ENCODE data around the gene SMTNL2.
"Not testable (repeated sequence)": the region's sequence is repeated elsewhere in the genome, so short reads cannot be mapped to it uniquely, and the experiment has no call there.

The SMTNL2 gene

DNA sequence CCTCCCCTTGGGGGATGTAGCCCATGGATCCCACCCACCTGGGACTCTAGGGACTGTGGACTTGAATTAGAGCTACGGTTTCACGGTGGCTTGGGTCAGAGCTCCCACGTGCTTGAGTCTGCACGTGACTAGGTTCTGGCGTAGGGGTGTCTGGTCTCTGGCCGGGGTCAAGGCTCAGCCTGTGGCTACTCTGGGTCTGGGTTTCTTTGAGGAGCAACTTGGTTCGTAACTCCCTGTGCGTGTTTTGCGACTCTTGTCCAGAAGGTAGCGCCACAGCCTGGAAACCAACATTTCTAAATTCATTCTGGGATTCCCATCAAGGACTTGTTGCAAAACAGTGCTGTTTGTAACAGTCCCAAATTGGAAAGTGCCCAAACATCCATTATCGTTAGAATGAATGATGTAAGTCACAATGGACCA lies 23.5 kb upstream of the SMTNL2 start:
- no peak for DNase-seq

DNA sequence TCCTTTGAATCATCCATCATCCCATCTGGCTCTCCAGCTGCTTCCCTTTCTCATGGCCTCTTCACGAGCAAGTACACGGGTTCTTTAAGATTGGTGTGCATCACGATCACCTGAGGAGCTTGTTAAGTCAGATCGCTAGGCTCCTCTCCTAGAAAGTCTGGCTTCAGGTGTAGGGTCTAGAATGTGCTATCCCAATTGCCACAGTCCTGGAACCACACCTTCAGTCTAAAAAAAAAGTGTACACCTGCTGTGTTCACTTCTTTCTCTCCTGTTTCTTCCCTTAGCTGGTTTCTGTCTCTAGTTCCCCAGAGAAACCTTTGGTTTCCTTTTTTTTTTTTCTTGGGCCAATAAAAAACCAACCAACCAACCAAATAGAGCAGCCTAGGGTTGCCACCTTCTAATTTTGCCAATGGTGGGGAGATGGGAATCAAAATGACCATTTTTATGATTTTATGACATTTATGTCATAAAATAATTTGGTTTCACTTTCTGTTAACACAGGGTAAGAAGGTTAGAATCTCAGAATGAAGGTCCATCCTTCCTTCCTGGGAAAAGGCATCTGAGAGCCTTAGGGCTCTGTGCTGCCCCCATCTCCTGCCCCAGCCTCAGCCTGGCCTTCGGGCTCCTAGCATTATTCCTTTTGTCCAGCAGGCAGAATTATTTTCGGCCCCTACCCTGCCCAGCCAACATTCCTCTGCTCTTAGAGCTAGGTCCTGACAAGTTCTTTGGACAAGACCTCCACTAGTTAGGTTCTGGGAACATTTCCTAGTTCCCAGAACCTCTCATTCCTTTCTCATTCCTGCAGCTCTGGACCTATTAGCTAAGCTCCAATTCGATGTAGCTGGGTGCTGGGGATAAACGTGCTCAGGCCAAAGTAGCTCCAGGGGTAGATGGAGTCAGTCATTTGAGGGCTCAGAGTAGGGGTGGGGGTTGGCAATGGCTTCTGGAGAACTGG lies 22.0 kb upstream of the SMTNL2 start:
- no peak for DNase-seq

DNA sequence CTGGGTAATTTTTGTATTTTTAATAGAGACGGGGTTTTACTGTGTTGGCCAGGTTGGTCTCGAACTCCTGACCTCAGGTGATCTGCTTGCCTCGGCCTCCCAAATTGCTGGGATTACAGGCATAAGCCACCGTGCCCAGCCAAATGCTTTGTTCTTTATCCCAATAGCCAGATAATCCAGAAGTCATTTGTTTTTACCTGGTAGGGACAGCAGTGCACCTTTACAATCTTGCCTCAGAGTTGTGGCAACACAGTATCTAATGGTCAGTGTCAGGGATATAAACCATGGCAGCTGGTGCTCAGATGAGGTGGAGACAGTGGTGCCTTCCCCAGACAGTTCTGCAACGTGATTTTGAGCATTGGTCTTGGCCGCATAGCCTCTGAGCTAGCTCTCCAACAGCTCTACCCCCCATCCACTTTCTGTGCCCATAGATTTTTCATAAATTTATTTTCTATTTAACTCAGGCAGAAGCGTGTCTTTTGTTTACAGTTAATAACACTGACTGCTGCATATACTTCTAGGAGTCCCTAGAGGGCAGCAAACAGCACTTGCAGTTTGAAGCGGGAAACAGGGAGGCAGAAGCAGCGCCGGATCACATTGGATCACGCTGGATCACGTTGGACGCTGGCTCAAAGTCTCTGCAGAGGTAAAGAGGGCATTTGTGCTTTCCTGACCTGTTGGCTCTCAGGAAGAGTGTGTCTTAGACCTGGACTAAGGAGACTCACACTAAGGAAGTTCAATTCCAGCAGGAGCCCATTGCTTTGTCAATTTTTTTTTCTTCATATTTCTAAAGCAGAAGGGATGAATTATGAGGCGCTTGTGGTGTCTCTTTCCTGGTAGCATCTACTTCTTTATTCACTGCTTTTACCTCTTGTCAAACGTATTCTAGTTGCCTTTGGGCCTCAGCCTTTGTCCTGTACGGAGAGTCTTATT lies 18.9 kb upstream of the SMTNL2 start:
- DNase-seq: peak; percentile 71 to 85

DNA sequence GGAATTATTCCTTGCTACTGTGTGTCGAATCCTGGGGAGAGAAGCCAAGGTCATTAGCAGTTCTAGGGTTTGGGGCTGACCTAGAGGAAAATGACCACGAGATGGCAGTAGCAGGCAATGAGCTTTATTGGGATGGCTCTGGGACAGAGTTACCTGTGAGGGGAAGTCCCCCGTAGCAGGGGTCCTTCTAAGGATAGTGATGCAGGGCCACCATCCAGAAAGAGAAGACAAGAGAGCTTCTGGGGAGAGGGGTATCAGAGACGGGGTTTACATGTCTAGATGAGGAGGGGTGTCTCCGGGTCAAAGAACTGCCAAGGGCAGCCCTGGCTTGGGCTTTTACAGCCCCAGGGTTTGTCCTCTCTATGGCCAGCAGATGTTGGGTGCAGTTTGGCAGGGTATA lies 17.5 kb upstream of the SMTNL2 start:
- peak; percentile 51 to 84 for DNase-seq

GRCh38 chr17:4569591-4569990 lies 14.7 kb upstream of the SMTNL2 start:
- no peak for DNase-seq

- no peak for DNase-seq
These were observed 12.2 kb upstream of the SMTNL2 start for GRCh38 chr17:4572131-4572530.

DNA sequence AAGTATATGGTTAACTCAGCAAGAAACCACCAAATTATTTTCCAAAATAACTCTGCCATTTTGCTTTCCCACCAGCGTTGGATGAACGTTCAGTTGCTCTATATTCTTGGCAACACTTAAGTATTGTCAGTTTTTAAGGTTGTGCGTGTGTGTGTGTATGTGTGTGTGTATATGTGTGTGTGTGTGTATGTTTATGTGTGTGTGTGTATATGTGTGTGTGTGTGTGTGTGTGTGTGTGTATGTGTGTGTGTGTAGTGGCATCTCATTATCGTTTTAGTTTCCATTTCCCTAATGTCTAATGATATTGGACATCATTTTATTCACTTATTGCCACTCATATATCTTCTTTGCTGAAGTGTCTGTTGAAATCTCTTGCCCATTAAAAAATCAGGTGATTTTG lies 11.2 kb upstream of the SMTNL2 start:
- no peak for DNase-seq

- no peak for DNase-seq
These were observed 10.7 kb upstream of the SMTNL2 start for GRCh38 chr17:4573669-4574068.

DNA sequence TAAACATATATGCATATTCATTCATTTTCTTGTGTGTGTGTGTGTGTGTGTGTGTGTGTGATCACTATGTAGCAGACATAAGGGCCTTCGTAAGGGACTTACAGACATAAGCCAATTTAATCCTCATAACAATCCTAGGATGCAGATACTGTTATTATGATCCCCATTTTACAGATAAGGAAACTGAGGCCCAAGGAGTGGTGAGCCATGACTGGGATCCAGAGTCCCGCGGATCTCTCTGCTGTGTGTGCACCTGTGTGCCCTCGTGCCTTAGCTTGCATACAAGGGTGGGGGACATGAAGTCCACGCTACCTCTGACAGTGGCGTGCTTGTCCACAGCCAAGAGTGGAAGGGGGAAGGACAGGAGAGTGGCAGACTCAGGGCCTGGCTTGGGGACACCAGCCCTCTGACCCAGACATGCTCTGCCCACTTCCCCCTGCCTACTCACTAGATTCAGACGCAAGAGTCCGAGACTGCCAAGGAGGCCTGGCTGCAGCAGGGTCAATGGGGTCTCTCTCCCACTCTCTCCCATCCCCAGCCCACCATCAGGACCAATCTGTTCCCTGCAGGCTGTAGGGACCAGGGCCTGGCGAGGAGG lies 9.8 kb upstream of the SMTNL2 start:
- DNase-seq: no peak

- DNase-seq: no peak
These were observed 8.2 kb upstream of the SMTNL2 start for GRCh38 chr17:4576161-4576558.

DNA sequence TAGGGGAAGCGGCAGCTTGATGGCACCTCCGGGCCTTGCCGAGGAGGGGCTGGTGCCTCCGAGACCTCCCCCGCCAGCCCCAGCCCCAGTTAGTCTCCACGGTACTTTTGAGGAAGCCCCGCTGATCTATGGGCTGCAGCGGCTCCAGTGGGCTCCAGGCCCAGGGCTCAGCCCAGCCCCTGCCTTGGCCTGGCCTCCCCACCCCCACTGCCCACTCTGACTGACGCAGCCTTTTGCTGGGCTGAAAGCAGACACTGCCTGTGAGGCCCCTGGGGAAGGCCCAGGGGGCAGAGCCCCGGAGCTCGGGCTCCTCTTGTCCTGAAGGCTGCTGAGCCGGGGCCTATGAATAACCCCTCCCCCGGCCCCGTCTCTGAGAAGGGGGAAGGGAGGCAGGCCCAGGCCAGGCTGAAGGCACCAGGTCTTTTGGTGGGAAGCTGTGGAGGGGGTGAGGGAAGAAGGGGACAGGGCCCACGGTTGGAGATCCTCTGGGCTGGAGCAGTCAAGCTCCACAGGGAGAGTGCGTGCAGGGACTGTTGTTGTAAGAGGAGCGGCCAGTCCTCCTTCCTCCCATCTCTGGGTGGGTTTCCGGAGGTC lies 7.5 kb upstream of the SMTNL2 start:
- peak in 1 of 2 experiments; percentile 13 for DNase-seq

GRCh38 chr17:4577386-4577993 lies 6.8 kb upstream of the SMTNL2 start:
- DNase-seq: no peak

DNA sequence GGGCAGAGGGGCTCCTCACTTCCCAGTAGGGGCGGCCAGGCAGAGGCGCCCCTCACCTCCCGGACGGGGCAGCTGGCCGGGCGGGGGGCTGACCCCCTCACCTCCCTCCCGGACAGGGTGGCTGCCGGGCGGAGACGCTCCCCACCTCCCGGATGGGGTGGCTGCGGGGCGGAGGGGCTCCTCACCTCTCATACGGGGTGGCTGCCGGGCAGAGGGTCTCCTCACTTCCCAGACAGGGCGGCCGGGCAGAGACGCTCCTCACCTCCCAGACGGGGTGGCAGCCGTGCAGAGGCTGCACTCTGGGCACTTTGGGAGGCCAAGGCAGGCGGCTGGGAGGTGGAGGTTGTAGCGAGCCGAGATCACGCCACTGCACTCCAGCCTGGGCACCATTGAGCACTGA lies 6.0 kb upstream of the SMTNL2 start:
- not testable (repeated sequence) for DNase-seq

DNA sequence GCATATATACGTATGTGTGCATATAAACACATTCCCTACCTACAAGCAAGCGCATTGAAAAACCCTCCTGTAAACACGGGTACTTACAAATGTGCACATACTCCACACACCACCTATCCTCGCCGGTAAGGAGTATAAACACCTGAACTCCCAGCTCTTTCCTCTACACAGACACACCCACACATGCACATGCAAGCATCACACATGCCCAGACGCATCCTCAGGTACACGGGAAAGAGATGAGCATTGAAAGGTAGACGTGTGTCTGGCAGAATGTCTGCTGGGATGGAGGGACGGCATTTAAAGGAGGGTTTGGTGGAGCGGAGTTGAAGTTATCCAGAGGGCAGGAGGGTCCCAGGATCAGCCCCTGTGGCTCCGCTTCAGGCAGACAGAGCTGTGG lies 4.7 kb upstream of the SMTNL2 start:
- no peak for DNase-seq

DNA sequence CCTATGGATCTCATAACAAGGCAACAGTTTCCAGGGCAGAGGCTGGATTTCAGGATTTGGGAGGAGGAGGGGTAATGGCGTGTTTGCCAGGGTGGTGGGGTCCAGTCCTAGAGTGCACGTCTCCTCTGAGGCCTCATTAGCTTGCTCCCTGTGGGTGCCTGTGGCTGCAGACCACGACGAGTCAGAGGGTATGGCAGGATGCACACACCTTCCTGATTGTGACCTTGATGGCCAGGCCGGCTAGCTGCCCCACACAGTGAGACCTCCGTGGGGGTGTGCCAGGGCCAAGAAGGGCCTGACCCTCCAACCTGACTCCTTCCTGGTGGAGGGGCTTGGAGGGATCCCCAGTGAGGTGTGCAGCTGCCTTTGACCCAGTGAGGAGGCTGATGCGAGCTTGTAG lies 4.0 kb upstream of the SMTNL2 start:
- DNase-seq: no peak

DNA sequence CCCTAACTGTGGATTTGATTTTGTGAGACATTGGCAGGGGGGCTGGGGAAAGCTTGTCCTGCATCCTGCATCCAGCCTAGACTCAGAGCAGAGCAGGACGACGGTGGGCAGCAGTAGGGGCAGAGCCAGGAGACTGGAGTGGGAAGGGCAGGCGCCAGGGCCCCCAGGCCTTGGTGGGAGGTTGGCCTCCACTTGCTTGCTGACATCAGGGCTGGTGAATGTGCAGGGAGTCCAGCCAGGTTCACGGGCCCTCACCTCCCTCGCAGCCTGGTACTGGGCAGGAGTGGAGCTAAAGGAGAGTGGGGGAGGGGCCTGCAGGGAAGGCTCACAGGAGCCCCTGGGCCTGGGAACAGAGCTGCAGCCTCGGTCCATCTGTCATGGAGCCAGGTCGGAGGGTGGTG lies 2.2 kb upstream of the SMTNL2 start:
- DNase-seq: no peak

GRCh38 chr17:4582691-4583090 lies 1.6 kb upstream of the SMTNL2 start:
- DNase-seq: no peak

GRCh38 chr17:4583206-4583605 lies 1.1 kb upstream of the SMTNL2 start:
- no peak for DNase-seq

DNA sequence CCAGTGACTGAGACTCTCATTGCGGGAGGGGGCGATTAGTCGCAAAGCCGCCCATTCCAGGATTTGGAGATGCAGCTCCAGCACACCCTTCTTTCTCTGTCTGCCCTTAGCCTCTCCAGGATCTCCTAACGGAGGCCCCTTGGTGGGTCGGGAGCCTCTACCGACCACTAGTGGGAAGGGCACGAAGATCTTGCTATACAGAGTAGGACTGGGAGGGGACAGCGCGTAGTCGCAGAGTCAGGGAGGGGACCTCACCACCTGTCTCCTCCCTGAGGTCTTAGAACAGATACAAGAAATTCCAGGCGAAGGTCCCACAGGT lies 588 bp upstream of the SMTNL2 start:
- peak in 1 of 2 experiments; percentile 70 for DNase-seq

GRCh38 chr17:4584917-4585637 lies 748 bp downstream of the SMTNL2 start:
- peak in 1 of 2 experiments; percentile 66 for DNase-seq

DNA sequence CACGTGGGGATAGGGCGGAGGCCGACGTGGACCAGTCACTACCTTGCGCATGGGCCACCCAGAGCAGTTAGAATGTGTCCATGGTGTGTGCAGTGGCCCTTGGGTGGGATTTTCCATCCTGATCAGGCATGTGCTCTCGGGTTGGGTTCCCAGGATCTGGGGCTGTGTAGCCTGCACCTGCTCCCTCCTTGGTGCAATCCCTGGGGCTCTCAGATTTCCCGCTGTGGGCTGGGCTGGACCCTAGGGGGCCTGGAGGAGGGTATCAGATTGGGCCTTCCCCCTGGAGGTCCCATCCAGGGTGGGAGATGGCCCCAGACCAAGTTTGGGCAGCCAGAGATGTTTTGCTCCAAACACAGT lies 1.3 kb downstream of the SMTNL2 start:
- DNase-seq: peak in 1 of 2 experiments; percentile 25

GRCh38 chr17:4586043-4586442 lies 1.7 kb downstream of the SMTNL2 start:
- no peak for DNase-seq

Measured in NCI-H526 (cell line).